Hypothalamus (tissue), 51 donors: ENCODE data around the gene LMNA.
"Not testable (repeated sequence)": the region's sequence is repeated elsewhere in the genome, so short reads cannot be mapped to it uniquely, and the experiment has no call there.

Experiments used
- DNase-seq, 51 donors: peaks; one replicate each; lab custom pipeline; 2025; lab: John Stamatoyannopoulos, UW

Gene LMNA

GRCh38 chr1:156186347-156187177, 72.1 kb downstream of the LMNA start:
- not testable (repeated sequence) for DNase-seq
